Ovary (tissue), 9 donors: Measurements from ENCODE around the gene SHPK. TPM values are rescaled to one million over a fixed set of nuclear protein-coding genes. Genes with fewer than 3 reads are reported as not detected.

ENCODE experiments used
- DNase-seq, 5 donors: peaks; one replicate each; pipeline ENCODE4 v3.0.0-alpha.2; 2019 to 2020
- H3K27ac ChIP-seq, 2 donors: fragments of 200-600 bp; one replicate each; pipeline versions ENCODE4 v1.5.1 to v1.8.0; 2019 to 2022
- H3K27me3 ChIP-seq: fragments of 200-600 bp; one replicate; pipeline ENCODE4 v1.8.0; 2022
- H3K36me3 ChIP-seq: fragments of 200-600 bp; sonication (generic); one replicate; pipeline ENCODE4 v1.5.1; 2019
- H3K4me1 ChIP-seq: one replicate; pipeline ENCODE4 v1.8.1; 2013; ENCODE audit warnings: mild to moderate bottlenecking, moderate library complexity; ENCODE audit not compliant: insufficient read depth
- H3K4me3 ChIP-seq: fragments of 200-600 bp; sonication (generic); one replicate; pipeline ENCODE4 v1.5.1; 2017
- H3K9me3 ChIP-seq, 2 donors: fragments of 200-600 bp in 1 of 2; sonication (generic) in 1 of 2; one replicate each; pipeline versions ENCODE4 v1.5.1 to v1.8.1; 2013 to 2019; ENCODE audit warnings: mild to moderate bottlenecking in 1 of 2, moderate library complexity in 1 of 2
- CTCF ChIP-seq, 3 donors: fragments of 450-650 bp in 2 of 3; fragments of 200-600 bp in 1 of 3; IDR thresholded peaks; one replicate each; pipeline versions ENCODE4 v1.5.1 to v1.8.0; 2016 to 2022; ENCODE audit warnings: antibody characterized with exemption in 3 of 3, mild to moderate bottlenecking in 1 of 3
- EP300 ChIP-seq: sonication (generic); formaldehyde crosslinking; IDR thresholded peaks from one replicate; pipeline ENCODE4 v1.6.1; 2017; ENCODE audit warnings: antibody characterized with exemption
- POLR2A ChIP-seq: fragments of 450-650 bp; IDR thresholded peaks from one replicate; pipeline ENCODE4 v1.6.1; 2017; ENCODE audit warnings: antibody characterized with exemption, mild to moderate bottlenecking, moderate library complexity
- WGBS, 3 donors: extraction: QIAGEN DNeasy Blood & Tissue Kit in 1 of 3; methylation state at CpG; one replicate each; pipeline versions ENCODE4 v1.1.5 to v1.1.7; 2013 to 2017; 5-methylcytosine and 5-hydroxymethylcytosine counted together
- intact Hi-C, 4 donors: fragments of 100-400 bp; cut with DNase I; formaldehyde crosslinking; loops; one replicate each; pipeline versions ENCODE4 v1.11.0 to v1.15.1; 2022 to 2023
- polyA plus RNA-seq, 2 donors: library from polyadenylated mRNA; stranded (reverse); fragments of 200-250 nt in 1 of 2; fragments of 350-450 nt in 1 of 2; fragmentation: Illumina TruSeq in 1 of 2; extraction: RNeasy Lipid Tissue Mini Kit (QIAGEN cat#74804) in 1 of 2; gene quantifications; one replicate each; pipeline ENCODE4 v1.2.3, GENCODE V29; 2013 to 2014
- total RNA-seq, 7 donors: library from RNA; depleted of rRNA in 2 of 7; stranded (reverse); fragments of >200 nt in 2 of 7; fragmentation: NEBNext Ultra II Directional in 3 of 7; extraction: Animal tissue kit (Norgen Biotek cat#: 25700) in 3 of 7; gene quantifications; one replicate each; pipeline versions ENCODE4 v1.1.0 to v1.2.4, GENCODE V29; 2016 to 2023
- donor health status: DM: no; HTN: no; CAD: no; lungs with moderate emphysema.
- donor health status: DM: no; HTN: no; CAD: no.
- donor health status: Bipolar disorder and iron deficiency.
- donor health status: DM: yes; HTN: yes; CAD: no.
- donor health status: DM: no; HTN: no; CAD: no.
- donor health status: DM: yes; HTN: yes; CAD: no.

The SHPK gene
- total and polyA plus RNA-seq, 9 donors: 6.6 to 16.6 (median 13.0) TPM

DNA sequence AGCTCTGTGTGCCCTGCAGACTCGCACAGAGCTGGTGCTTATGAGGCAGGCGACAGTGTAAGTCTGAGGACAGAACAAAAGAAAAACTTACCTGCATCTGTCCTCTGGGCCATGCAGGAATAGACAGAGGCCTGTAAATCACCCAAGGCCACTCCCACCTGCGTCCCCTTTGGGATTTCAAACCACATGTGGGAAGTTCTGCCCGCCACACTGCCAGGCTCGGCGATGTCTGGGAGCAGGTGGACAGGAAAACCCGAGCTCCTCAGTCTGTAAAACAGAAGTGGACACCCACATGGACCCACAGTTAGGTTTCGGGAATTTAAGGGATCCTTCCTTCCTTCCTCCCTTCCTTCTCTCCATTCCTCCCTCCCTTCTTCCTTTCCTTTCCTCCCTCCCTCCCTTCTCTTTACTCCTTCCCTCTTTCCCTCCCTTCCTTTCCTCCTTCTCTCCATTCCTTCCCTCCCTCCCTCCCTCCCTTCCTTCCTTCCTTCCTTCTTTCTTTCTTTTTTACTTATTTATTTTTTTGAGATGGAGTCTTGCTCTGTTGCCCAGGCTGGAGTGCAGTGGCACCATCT lies 14.8 kb downstream of the SHPK start:
- no peak for TF ChIP-seq POLR2A
- WGBS, 3 donors: 94 to 95% (median 95%) methylated on average over 8 of the region's 8 CpGs
- DNase-seq: no peak
- H3K4me1 ChIP-seq: no peaks in the 10 kb centered on the region
- H3K27me3 ChIP-seq: no peaks in the 10 kb centered on the region
- no peak overlapping the region for H3K27ac ChIP-seq
- H3K36me3 ChIP-seq: no peaks in the 10 kb centered on the region
- H3K9me3 ChIP-seq: no peaks in the 10 kb centered on the region
- intact Hi-C loops: no loop called here
- H3K4me3 ChIP-seq: no peak overlapping the region

GRCh38 chr17:3615160-3615870 lies 20.7 kb downstream of the SHPK start:
- 93 to 95% (median 94%) methylated on average over 18 of the region's 18 CpGs for WGBS, 3 donors
- TF ChIP-seq POLR2A (no peak), CTCF (IDR thresholded peaks at IDR 0.05) (no peak), EP300 (no peak)
- DNase-seq: no peak
- intact Hi-C loops: no loop called here
- no peak overlapping the region for H3K4me3 ChIP-seq
- no peak overlapping the region for H3K27ac ChIP-seq
- no peaks in the 10 kb centered on the region for H3K9me3 ChIP-seq
- no peaks in the 10 kb centered on the region for H3K27me3 ChIP-seq
- H3K36me3 ChIP-seq: no peaks in the 10 kb centered on the region
- no peaks in the 10 kb centered on the region for H3K4me1 ChIP-seq

GRCh38 chr17:3613124-3613523 lies 22.9 kb downstream of the SHPK start:
- no peak overlapping the region for H3K27ac ChIP-seq
- no peaks in the 10 kb centered on the region for H3K4me1 ChIP-seq
- H3K4me3 ChIP-seq: no peak overlapping the region
- H3K9me3 ChIP-seq: no peaks in the 10 kb centered on the region
- no peaks in the 10 kb centered on the region for H3K36me3 ChIP-seq
- intact Hi-C loops: no loop called here
- 93% methylated on average over 6 of the region's 6 CpGs for WGBS, 3 donors
- DNase-seq: no peak
- no peaks in the 10 kb centered on the region for H3K27me3 ChIP-seq
- no peak for TF ChIP-seq CTCF (IDR thresholded peaks at IDR 0.05)
- no peak for TF ChIP-seq EP300
- no peak for TF ChIP-seq POLR2A

DNA sequence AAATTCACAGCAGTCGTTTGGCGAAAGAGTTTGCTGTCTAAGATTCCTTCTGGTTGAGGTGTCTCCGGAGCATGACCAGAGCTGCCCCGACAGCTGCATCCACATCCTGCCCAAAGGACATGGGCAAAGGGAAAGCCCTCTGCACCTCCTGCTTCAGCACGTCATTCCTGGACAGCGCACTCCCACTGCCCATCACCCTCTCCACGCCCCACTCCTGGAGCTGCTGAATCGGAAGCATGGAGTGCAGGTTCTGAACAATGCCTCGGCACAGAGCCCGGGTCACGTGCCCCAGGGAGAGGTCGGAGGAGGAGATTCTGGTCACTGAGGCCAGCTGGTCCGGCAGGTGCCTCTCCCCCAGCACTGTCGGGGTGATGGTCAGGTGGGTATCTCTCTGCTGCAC lies 25.5 kb downstream of the SHPK start:
- no peak overlapping the region for H3K27ac ChIP-seq
- H3K4me1 ChIP-seq: no peaks in the 10 kb centered on the region
- 75 to 84% (median 82%) methylated on average over 14 of the region's 14 CpGs for WGBS, 3 donors
- intact Hi-C loops: no loop called here
- H3K4me3 ChIP-seq: no peak overlapping the region
- no peaks in the 10 kb centered on the region for H3K9me3 ChIP-seq
- H3K27me3 ChIP-seq: no peaks in the 10 kb centered on the region
- DNase-seq: no peak
- no peaks in the 10 kb centered on the region for H3K36me3 ChIP-seq
- TF ChIP-seq POLR2A (no peak), EP300 (no peak), CTCF (IDR thresholded peaks at IDR 0.05) (no peak)

- no peaks in the 10 kb centered on the region for H3K9me3 ChIP-seq
- no peak for DNase-seq
- intact Hi-C loops: no loop called here
- H3K4me1 ChIP-seq: no peaks in the 10 kb centered on the region
- no peaks in the 10 kb centered on the region for H3K36me3 ChIP-seq
- no peak overlapping the region for H3K27ac ChIP-seq
- H3K27me3 ChIP-seq: no peaks in the 10 kb centered on the region
- TF ChIP-seq POLR2A (no peak), CTCF (IDR thresholded peaks at IDR 0.05) (no peak), EP300 (no peak)
- WGBS, 3 donors: 92 to 96% (median 93%) methylated on average over 10 of the region's 10 CpGs
- no peak overlapping the region for H3K4me3 ChIP-seq
Measured at GRCh38 chr17:3609689-3610088, 26.4 kb downstream of the SHPK start.
